Hematopoietic multipotent progenitor cell treated with erythropoietin and hydrocortisone succinate and interleukin-3 and kit ligand, for 15 days (in vitro differentiated cells): ENCODE measurements around the gene CDH5.

Experiments used
- DNase-seq: peaks from one replicate; pipeline ENCODE4 v3.0.0-alpha.2; 2015; ENCODE audit warnings: low spot score

Gene CDH5

GRCh38 chr16:66374176-66374575, 7.7 kb downstream of the CDH5 start:
- no peak for DNase-seq

- no peak for DNase-seq
Measured at GRCh38 chr16:66375451-66375850, 9.0 kb downstream of the CDH5 start.

DNA sequence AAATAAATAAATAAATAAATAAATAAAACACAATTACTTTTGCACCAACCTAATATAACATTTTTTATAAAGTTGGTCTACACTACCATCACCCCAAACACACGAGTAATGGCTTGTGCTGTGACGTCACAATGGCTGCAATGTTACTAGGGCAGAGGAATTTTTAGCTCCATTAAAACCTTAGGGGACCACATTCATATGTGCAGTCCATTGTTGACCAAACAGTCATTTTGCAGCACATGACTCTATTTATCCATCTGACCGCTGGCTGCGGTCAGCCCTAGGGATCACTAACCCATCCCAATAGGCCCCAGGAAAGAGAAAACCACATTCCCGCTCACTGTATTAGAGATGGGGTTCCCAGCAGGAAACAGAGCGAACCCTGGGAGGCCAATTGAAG, 9.6 kb downstream of the CDH5 start:
- no peak for DNase-seq

- DNase-seq: no peak
Measured at GRCh38 chr16:66376577-66377305, 10.2 kb downstream of the CDH5 start.

- no peak for DNase-seq
Measured at GRCh38 chr16:66377324-66377723, 10.8 kb downstream of the CDH5 start.

- DNase-seq: no peak
Measured at GRCh38 chr16:66378741-66379570, 12.5 kb downstream of the CDH5 start.

DNA sequence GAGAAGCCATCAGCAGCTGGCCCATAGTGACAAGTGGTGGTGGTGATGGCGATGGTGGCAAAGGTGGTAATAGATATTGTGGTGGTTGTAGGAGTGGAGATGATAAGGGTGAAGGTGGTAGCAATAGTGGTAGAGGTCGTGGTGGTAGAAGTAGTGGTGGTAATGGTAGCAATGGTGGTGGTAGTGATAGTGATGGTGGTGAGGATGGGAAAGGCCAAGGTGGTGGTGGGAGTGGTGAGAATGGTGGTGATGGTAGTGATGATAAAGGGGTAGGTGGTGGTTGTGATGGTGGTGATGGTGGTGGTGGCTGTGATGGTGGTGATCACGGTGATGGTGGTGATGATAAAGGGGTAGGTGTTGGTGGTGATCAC, 13.1 kb downstream of the CDH5 start:
- DNase-seq: no peak

DNA sequence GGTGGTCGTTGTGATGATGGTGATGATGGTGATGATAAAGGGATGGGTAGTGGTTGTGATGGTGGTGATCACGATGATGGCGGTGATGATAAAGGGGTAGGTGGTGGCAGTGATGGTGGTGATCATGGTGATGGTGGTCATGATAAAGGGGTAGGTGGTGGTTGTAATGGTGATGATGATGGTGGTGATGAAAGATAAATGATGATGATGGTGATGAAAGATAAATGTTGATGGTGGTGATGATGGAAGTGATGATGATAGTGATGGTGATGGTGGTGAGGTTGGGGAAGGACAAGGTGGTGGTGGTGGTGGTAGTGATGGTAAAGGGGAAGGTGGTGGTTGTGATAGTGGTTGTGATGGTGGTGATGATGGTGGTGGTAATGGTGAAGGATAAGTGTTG, 13.9 kb downstream of the CDH5 start:
- DNase-seq: no peak

DNA sequence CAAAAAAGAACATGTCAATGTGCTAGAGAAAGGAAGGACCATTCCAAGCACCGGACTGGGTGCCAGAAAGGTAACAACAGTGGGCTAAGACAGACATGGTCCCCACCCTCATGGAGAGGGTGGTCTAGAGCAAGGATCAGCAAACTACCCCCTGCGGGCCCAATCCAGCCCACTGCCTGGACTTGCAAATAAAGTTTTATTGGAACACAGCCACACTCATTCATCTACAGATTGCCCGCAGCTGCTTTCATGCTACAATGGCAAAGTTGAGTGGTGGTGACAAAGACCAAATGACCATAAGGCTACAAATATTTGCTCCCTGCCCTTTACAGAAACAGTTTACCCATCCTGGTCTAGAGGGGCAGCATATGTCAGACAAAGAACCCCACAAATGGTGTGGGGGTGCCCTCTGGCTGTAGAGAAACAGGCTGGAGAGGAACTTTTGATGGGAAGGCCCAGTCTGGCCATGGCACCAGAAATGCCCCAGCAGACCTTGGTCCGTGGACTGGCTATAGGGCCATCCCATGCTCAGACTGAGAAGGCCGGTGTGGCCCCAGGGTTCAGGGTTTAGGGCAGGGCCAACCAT, 15.2 kb downstream of the CDH5 start:
- no peak for DNase-seq

DNA sequence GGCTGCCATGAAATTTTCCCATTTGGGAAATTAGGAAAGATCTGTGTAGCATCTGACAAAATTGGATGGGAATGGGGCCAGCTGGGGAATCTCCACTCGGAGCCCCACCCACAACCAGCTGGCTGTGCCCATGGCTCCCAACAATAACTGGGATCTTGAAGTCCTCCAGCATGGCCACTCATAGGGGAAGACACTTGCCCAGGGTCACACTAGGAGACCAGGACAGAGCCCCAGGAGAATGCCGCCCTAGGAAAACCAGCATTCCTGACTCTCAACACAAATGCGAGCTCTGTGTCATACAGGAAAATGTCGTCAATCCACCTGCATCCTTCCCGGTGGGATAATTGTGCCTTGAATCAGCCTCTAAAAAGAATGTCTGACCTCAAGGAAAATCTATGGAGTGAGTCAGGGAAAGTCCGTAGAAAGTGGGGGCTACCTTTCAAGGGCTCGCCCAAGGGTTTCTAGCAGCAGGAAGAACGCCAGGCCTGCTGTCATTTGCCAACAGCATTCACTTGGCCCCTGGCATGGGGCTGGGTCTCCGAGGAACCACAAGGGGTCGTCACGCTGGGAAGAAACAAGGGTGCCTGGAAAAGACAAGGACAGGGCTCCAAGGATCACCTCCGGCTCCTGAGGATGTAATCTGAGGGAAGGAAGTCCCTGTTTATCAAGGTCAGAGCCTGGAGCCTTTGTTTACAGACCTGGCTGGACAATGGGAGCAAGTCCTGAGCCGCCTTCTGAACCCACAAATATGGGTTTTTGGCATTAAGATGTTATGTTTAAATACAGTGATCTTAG, 15.9 kb downstream of the CDH5 start:
- DNase-seq: no peak

GRCh38 chr16:66382966-66383299, 16.4 kb downstream of the CDH5 start:
- no peak for DNase-seq

GRCh38 chr16:66383551-66383950, 17.1 kb downstream of the CDH5 start:
- no peak for DNase-seq

DNA sequence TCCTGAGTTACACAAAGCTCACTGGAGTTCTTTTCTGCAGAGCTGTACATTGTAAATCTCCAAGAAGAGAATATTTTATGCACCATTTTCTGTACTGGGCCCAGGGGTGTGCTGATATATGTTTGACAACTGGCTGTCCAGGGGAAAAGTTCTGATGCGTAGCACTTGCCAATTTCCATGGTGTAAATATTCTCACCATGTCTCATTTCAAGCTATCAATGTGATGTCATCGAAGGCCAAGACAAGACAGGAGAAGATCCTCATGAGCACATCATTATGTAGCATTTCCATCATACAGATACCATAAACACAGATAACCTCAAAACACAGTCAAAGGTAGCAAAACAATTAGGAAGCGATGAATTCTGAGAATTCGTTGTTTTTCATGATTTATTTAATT, 18.9 kb downstream of the CDH5 start:
- DNase-seq: no peak

DNA sequence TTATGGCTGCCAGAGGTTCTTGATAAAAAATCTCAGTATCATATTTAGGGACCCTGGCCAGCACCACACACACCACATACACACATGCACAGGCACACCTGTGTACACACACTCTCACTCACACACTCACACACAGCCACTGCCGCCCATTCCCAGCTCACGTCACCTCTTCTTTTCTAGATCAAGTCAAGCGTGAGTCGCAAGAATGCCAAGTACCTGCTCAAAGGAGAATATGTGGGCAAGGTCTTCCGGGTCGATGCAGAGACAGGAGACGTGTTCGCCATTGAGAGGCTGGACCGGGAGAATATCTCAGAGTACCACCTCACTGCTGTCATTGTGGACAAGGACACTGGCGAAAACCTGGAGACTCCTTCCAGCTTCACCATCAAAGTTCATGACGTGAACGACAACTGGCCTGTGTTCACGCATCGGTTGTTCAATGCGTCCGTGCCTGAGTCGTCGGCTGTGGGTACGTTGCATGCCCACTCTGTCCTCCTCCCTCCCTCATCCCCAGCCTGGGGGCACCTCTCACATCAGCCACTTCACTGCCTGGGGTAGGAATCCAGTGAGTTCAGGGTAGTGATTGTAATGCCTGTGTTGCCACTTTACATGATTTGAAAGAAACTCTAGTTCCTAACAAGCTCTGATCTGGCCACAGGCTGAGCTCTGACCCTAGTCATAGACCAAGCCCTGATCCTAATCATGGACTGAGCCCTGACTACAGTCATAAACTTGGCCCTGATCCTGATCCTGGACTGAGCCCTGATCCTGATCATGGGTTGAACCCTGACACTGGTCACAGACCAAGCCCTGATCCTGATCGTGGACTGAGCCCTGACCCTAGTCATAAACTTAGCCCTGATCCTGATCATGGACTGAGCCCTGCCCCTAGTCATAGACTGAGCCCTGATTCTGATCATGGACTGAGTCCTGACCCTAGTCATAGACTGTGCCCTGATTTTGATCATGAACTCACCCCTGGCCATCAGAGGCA, 20.4 kb downstream of the CDH5 start:
- DNase-seq: no peak

DNA sequence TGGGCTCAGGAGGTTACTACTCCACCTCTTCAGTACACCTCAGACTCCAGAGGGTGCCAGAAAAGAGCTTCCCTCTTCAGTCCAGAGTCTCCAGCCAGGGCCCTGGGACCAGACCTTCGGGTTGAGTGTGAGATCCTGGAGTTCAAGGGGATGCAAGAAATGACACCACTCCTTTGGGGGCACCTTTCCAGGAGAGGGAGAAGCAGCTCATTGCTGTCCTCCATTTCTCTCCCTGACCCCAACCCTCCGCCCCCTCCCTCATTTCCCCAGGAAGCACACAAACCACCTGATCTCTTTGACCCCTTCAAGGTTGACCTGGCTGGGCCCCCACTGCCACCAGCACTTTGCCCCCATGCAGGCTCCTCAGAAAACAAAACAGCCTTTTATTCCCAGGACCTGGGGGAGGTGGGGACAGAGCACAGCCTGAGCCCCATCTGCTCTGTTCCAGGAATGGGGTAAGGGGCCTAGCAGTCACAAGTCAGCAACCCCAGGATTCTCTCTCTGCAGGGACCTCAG, 21.4 kb downstream of the CDH5 start:
- DNase-seq: no peak

DNA sequence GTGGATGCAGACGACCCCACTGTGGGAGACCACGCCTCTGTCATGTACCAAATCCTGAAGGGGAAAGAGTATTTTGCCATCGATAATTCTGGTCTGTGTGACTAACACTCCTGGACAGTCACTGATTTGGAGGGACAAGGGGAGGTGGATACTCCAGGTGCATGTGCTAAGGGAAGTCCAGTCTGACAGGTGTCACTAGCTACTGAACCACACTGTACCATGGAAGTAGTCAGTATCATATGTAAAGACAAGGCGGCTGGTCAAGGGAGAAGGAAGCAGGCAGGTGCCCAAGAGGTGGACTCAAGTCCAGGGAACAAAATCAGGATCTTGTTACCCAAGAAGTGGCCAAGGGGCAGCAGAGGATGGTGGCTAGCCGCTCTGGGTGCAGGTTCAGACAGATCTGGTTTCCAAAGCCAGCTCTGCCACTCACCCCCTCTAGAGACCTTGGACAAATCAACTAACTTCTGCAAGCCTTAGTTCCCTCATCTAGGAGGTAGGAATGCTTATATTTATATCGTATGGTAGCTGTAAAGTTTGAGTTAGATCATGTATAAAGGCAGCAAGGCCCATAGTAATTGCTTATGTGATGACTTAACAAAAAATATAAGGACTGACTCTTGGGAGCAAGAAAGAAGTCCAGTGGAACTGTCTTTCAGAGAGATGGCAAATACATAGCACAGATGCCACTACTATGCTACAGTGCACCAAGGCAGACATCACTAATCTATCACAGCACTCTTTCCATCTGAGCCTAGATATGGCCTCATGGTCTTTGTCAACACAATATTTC, 22.1 kb downstream of the CDH5 start:
- DNase-seq: no peak

- DNase-seq: no peak
Measured at GRCh38 chr16:66389256-66390176, 23.0 kb downstream of the CDH5 start.

GRCh38 chr16:66390346-66391108, 24.0 kb downstream of the CDH5 start:
- DNase-seq: no peak
